ENCODE data around the gene MOB2. TPM values are rescaled to one million over a fixed set of nuclear protein-coding genes. Genes with fewer than 3 reads are reported as not detected.

Gene MOB2
- total RNA-seq, 2 experiments from 2014 or later: 34.1 to 34.7 TPM

- H3K9me3 Mint-ChIP-seq (ENCODE audit: low read depth): peaks cover 3% of the 10 kb centered on the region
- CTCF ChIA-PET: no interaction called here
Observed at GRCh38 chr11:1504138-1504537, 17.6 kb upstream of the MOB2 start.

GRCh38 chr11:1503708-1504104 is 17.1 kb upstream of the MOB2 start:
- Mint-ChIP-seq H3K9me3 (ENCODE audit: low read depth) (peaks cover 3% of the 10 kb centered on the region), H3K36me3 (peaks cover 16% of the 10 kb centered on the region), H3K4me3 (no peak overlapping the region), H3K27ac (no peak overlapping the region), H3K4me1 (no peaks in the 10 kb centered on the region), H3K27me3 (no peaks in the 10 kb centered on the region)
- CTCF ChIA-PET: no interaction called here
- DNase-seq (no peak), ATAC-seq (no peak)

More at GRCh38 chr11:1504138-1504537, 17.6 kb upstream of the MOB2 start:
- DNase-seq (no peak), ATAC-seq (no peak)
- H3K4me3 Mint-ChIP-seq: no peak overlapping the region
- no peak overlapping the region for H3K27ac Mint-ChIP-seq
- H3K4me1 Mint-ChIP-seq: no peaks in the 10 kb centered on the region
- H3K27me3 Mint-ChIP-seq: no peaks in the 10 kb centered on the region
- H3K36me3 Mint-ChIP-seq: peaks cover 13% of the 10 kb centered on the region

GRCh38 chr11:1502954-1503707 is 16.6 kb upstream of the MOB2 start:
- Mint-ChIP-seq H3K27ac (no peak overlapping the region), H3K36me3 (peaks cover 16% of the 10 kb centered on the region), H3K4me3 (no peak overlapping the region), H3K27me3 (no peaks in the 10 kb centered on the region), H3K4me1 (peaks cover 4% of the 10 kb centered on the region), H3K9me3 (ENCODE audit: low read depth) (peaks cover 3% of the 10 kb centered on the region)
- ATAC-seq: no peak
- CTCF ChIA-PET: no interaction called here
- DNase-seq: no peak

- Mint-ChIP-seq H3K27me3 (no peaks in the 10 kb centered on the region), H3K4me3 (no peak overlapping the region), H3K36me3 (peaks cover 16% of the 10 kb centered on the region), H3K27ac (no peak overlapping the region), H3K4me1 (peaks cover 10% of the 10 kb centered on the region), H3K9me3 (ENCODE audit: low read depth) (peaks cover 3% of the 10 kb centered on the region)
- no peak for ATAC-seq
- DNase-seq: no peak
- CTCF ChIA-PET: no interaction called here
Observed at GRCh38 chr11:1502168-1502953, 15.8 kb upstream of the MOB2 start.

GRCh38 chr11:1501421-1502167 is 15.0 kb upstream of the MOB2 start:
- H3K36me3 Mint-ChIP-seq: peaks cover 18% of the 10 kb centered on the region
- ATAC-seq: no peak
- DNase-seq: no peak
- CTCF ChIA-PET: no interaction called here
- H3K4me1 Mint-ChIP-seq: peaks cover 17% of the 10 kb centered on the region
- no peak overlapping the region for H3K4me3 Mint-ChIP-seq
- H3K27me3 Mint-ChIP-seq: no peaks in the 10 kb centered on the region
- H3K27ac Mint-ChIP-seq: no peak overlapping the region
- peaks cover 3% of the 10 kb centered on the region for H3K9me3 Mint-ChIP-seq (ENCODE audit: low read depth)

GRCh38 chr11:1500466-1501420 is 14.2 kb upstream of the MOB2 start:
- peaks cover 19% of the 10 kb centered on the region for H3K4me1 Mint-ChIP-seq
- CTCF ChIA-PET: no interaction called here
- ATAC-seq: no peak
- H3K9me3 Mint-ChIP-seq (ENCODE audit: low read depth): peaks cover 3% of the 10 kb centered on the region
- peaks cover 18% of the 10 kb centered on the region for H3K36me3 Mint-ChIP-seq
- no peaks in the 10 kb centered on the region for H3K27me3 Mint-ChIP-seq
- no peak for DNase-seq
- H3K27ac Mint-ChIP-seq: no peak overlapping the region
- H3K4me3 Mint-ChIP-seq: no peak overlapping the region

GRCh38 chr11:1499899-1500298 is 13.3 kb upstream of the MOB2 start:
- Mint-ChIP-seq H3K27me3 (no peaks in the 10 kb centered on the region), H3K4me1 (peaks cover 19% of the 10 kb centered on the region), H3K9me3 (ENCODE audit: low read depth) (peaks cover 3% of the 10 kb centered on the region), H3K36me3 (peaks cover 18% of the 10 kb centered on the region), H3K27ac (no peak overlapping the region), H3K4me3 (no peak overlapping the region)
- DNase-seq (no peak), ATAC-seq (no peak)
- CTCF ChIA-PET: no interaction called here

GRCh38 chr11:1499261-1499890 is 12.8 kb upstream of the MOB2 start:
- Mint-ChIP-seq H3K4me3 (no peak overlapping the region), H3K4me1 (peaks cover 19% of the 10 kb centered on the region), H3K36me3 (peaks cover 18% of the 10 kb centered on the region), H3K9me3 (ENCODE audit: low read depth) (peaks cover 3% of the 10 kb centered on the region), H3K27ac (no peak overlapping the region), H3K27me3 (no peaks in the 10 kb centered on the region)
- CTCF ChIA-PET: no interaction called here
- no peak for DNase-seq
- ATAC-seq: no peak

GRCh38 chr11:1498262-1498661 is 11.7 kb upstream of the MOB2 start:
- no peak for ATAC-seq
- Mint-ChIP-seq H3K27me3 (no peaks in the 10 kb centered on the region), H3K9me3 (ENCODE audit: low read depth) (peaks cover 3% of the 10 kb centered on the region), H3K36me3 (peaks cover 18% of the 10 kb centered on the region), H3K4me1 (peaks cover 19% of the 10 kb centered on the region), H3K4me3 (no peak overlapping the region), H3K27ac (no peak overlapping the region)
- CTCF ChIA-PET: no interaction called here
- DNase-seq: no peak

- H3K4me3 Mint-ChIP-seq: no peak overlapping the region
- CTCF ChIA-PET: no interaction called here
- H3K27me3 Mint-ChIP-seq: no peaks in the 10 kb centered on the region
- H3K4me1 Mint-ChIP-seq: peaks cover 19% of the 10 kb centered on the region
- peaks cover 3% of the 10 kb centered on the region for H3K9me3 Mint-ChIP-seq (ENCODE audit: low read depth)
- DNase-seq: no peak
- no peak for ATAC-seq
- H3K36me3 Mint-ChIP-seq: peaks cover 18% of the 10 kb centered on the region
- no peak overlapping the region for H3K27ac Mint-ChIP-seq
Observed at GRCh38 chr11:1497600-1497999, 11.0 kb upstream of the MOB2 start.

- DNase-seq (no peak), ATAC-seq (no peak)
- H3K9me3 Mint-ChIP-seq (ENCODE audit: low read depth): peaks cover 3% of the 10 kb centered on the region
- H3K27ac Mint-ChIP-seq: no peak overlapping the region
- H3K4me3 Mint-ChIP-seq: no peak overlapping the region
- H3K27me3 Mint-ChIP-seq: no peaks in the 10 kb centered on the region
- H3K4me1 Mint-ChIP-seq: peaks cover 19% of the 10 kb centered on the region
- H3K36me3 Mint-ChIP-seq: peaks cover 18% of the 10 kb centered on the region
- CTCF ChIA-PET: no interaction called here
Observed at GRCh38 chr11:1496761-1497095, 10.1 kb upstream of the MOB2 start.

GRCh38 chr11:1496091-1496760 is 9.6 kb upstream of the MOB2 start:
- no peak overlapping the region for H3K27ac Mint-ChIP-seq
- CTCF ChIA-PET: no interaction called here
- H3K36me3 Mint-ChIP-seq: peaks cover 18% of the 10 kb centered on the region
- ATAC-seq (no peak), DNase-seq (no peak)
- peaks cover 19% of the 10 kb centered on the region for H3K4me1 Mint-ChIP-seq
- H3K27me3 Mint-ChIP-seq: no peaks in the 10 kb centered on the region
- peaks cover 3% of the 10 kb centered on the region for H3K9me3 Mint-ChIP-seq (ENCODE audit: low read depth)
- no peak overlapping the region for H3K4me3 Mint-ChIP-seq
